ENCODE measurements around the gene ELAPOR1.

GRCh38 chr1:109120356-109120755 lies 6.4 kb downstream of the ELAPOR1 start:
- TF ChIP-seq CTCF (conservative IDR thresholded peaks at IDR 0.05; ENCODE audit: low read length) = no peak
- TF ChIP-seq EZH2phosphoT487 (IDR thresholded peaks at IDR 0.05; ENCODE audit: borderline replicate concordance, low read depth, low read length) = no peak
